GM12878 (cell line): ENCODE measurements around the gene APOA5. TPM values are rescaled to one million over a fixed set of nuclear protein-coding genes. Genes with fewer than 3 reads are reported as not detected.

Experiments used
- ATAC-seq: fragments of 200-7000 bp; cut with Tn5 transposase; 3 replicates; pipeline ENCODE4 v1.9.1; 2020; ENCODE audit warnings: mild to moderate bottlenecking, moderate library complexity
- BruUV-seq: library from RNA; stranded (reverse); fragments of 400-500 nt; replicated peaks from 2 replicates; lab custom pipeline; 2021; lab: Mats Ljungman, UMichigan
- CTCF ChIA-PET: fragments of 300-600 bp; sonication (Branson Sonifier 250); formaldehyde crosslinking; extraction: SDS; loops from one replicate; lab custom pipeline; 2021; ENCODE audit warnings: inconsistent platforms; lab: Yijun Ruan, JAX
- POLR2A ChIA-PET: fragments of 350-600 bp; formaldehyde crosslinking; extraction: SDS; loops from one replicate; lab custom pipeline; 2021; ENCODE audit warnings: inconsistent platforms; lab: Charles Lee
- RAD21 ChIA-PET: fragments of 300-600 bp; sonication (Branson Sonifier 250); formaldehyde crosslinking; loops from one replicate; lab custom pipeline; 2023; ENCODE audit warnings: antibody characterized with exemption; ENCODE audit not compliant: unreplicated experiment; lab: Charles Lee
- SMC1A ChIA-PET: fragments of 300-600 bp; sonication (Branson Sonifier 250); formaldehyde crosslinking; loops from one replicate; lab custom pipeline; 2023; ENCODE audit not compliant: unreplicated experiment, uncharacterized antibody; lab: Charles Lee
- DNase-seq: peaks from one replicate; pipeline ENCODE4 v3.0.0-alpha.2; 2011; ENCODE audit warnings: low read depth, low spot score
- FAIRE-seq: peaks from 3 replicates; lab custom pipeline; 2011; peaks lifted over from hg19 to GRCh38; lab: Jason Lieb, UNC
- H2AFZ ChIP-seq: 2 replicates; pipeline ENCODE4 v1.6.0; 2011; ENCODE audit warnings: low read depth, low read length, control low read depth; ENCODE audit not compliant: control insufficient read depth
- H3K27ac ChIP-seq: 2 replicates; pipeline ENCODE4 v1.5.1; 2011; ENCODE audit warnings: control low read depth; ENCODE audit not compliant: control insufficient read depth, insufficient read depth
- H3K27me3 ChIP-seq, 2 experiments: replicated peaks in 1 of 2; 2 replicates each; pipeline versions ENCODE4 v1.6.0 to v1.6.1; 2011; ENCODE audit warnings: low read length in 1 of 2; ENCODE audit not compliant: control insufficient read depth in 2 of 2, insufficient read depth in 2 of 2
- H3K36me3 ChIP-seq, 2 experiments: 2 replicates each; pipeline ENCODE4 v1.5.1; 2011; ENCODE audit warnings: low read length in 1 of 2; ENCODE audit not compliant: control insufficient read depth in 2 of 2, insufficient read depth in 2 of 2
- H3K4me1 ChIP-seq: 2 replicates; pipeline ENCODE4 v1.6.1; 2011; ENCODE audit warnings: mild to moderate bottlenecking, low read length, moderate library complexity, mixed read lengths; ENCODE audit not compliant: control insufficient read depth, insufficient read depth
- H3K4me2 ChIP-seq: 2 replicates; pipeline ENCODE4 v1.6.0; 2011; ENCODE audit warnings: control low read depth; ENCODE audit not compliant: control insufficient read depth, insufficient read depth
- H3K4me3 ChIP-seq: fragments of 200-600 bp; sonication (generic); 2 replicates; pipeline ENCODE4 v1.5.1; 2016
- H3K79me2 ChIP-seq: 2 replicates; pipeline ENCODE4 v1.6.0; 2011; ENCODE audit warnings: low read length; ENCODE audit not compliant: control insufficient read depth, insufficient read depth
- H3K9ac ChIP-seq: 2 replicates; pipeline ENCODE4 v1.8.0; 2011; ENCODE audit warnings: low read length, control low read depth, mixed read lengths; ENCODE audit not compliant: control insufficient read depth, insufficient read depth
- H3K9me3 ChIP-seq: replicated peaks from 3 replicates; pipeline ENCODE4 v1.5.1; 2011; ENCODE audit warnings: mild to moderate bottlenecking, low read length; ENCODE audit not compliant: control insufficient read depth, insufficient read depth
- H4K20me1 ChIP-seq: 2 replicates; pipeline ENCODE4 v1.6.0; 2011; ENCODE audit not compliant: control insufficient read depth, insufficient read depth
- BACH1 ChIP-seq: fragments of 450-650 bp; IDR thresholded peaks from 2 replicates; pipeline ENCODE4 v1.6.1; 2017; ENCODE audit warnings: mild to moderate bottlenecking, borderline replicate concordance
- BRCA1 ChIP-seq: IDR thresholded peaks from 2 replicates; pipeline ENCODE4 v1.6.1; 2011; ENCODE audit warnings: low read depth, low read length, improper control_type of control experiment
- CBFB ChIP-seq: IDR thresholded peaks from 2 replicates; pipeline ENCODE4 v1.6.1; 2016; ENCODE audit warnings: antibody characterized with exemption, low read depth
- CEBPB ChIP-seq, 2 experiments: fragments of 150-350 bp in 1 of 2; IDR thresholded peaks; 2 replicates each; pipeline ENCODE4 v1.6.1; 2012 to 2014; ENCODE audit warnings: low read depth in 2 of 2, low read length in 2 of 2, borderline replicate concordance in 1 of 2, inconsistent platforms in 1 of 2
- IRF4 ChIP-seq: IDR thresholded peaks from 2 replicates; pipeline ENCODE4 v1.6.1; 2011; ENCODE audit warnings: low read depth, low read length
- LARP7 ChIP-seq: fragments of 450-650 bp; IDR thresholded peaks from 2 replicates; pipeline ENCODE4 v1.6.1; 2017; ENCODE audit warnings: mild to moderate bottlenecking
- MEF2A ChIP-seq: IDR thresholded peaks from 2 replicates; pipeline ENCODE4 v1.6.1; 2011; ENCODE audit warnings: low read depth, mild to moderate bottlenecking, low read length, moderate library complexity; ENCODE audit not compliant: insufficient read depth
- MYB ChIP-seq: fragments of 150-350 bp; IDR thresholded peaks from 2 replicates; pipeline ENCODE4 v1.6.1; 2014; ENCODE audit warnings: mild to moderate bottlenecking, low read depth, low read length, borderline replicate concordance
- NFYA ChIP-seq: IDR thresholded peaks from 2 replicates; pipeline ENCODE4 v1.6.1; 2011; ENCODE audit warnings: low read depth, mild to moderate bottlenecking, low read length, improper control_type of control experiment, borderline replicate concordance
- PAX5 ChIP-seq: IDR thresholded peaks from 2 replicates; pipeline ENCODE4 v1.6.1; 2011; ENCODE audit warnings: low read depth, low read length, borderline replicate concordance
- PKNOX1 ChIP-seq: fragments of 450-650 bp; IDR thresholded peaks from 2 replicates; pipeline ENCODE4 v1.6.1; 2016; ENCODE audit warnings: mild to moderate bottlenecking
- POU2F2 ChIP-seq: IDR thresholded peaks from 3 replicates; pipeline ENCODE4 v1.6.1; 2011; ENCODE audit warnings: low read depth, mild to moderate bottlenecking, low read length, borderline replicate concordance
- RELA ChIP-seq: fragments of 450-650 bp; IDR thresholded peaks from 2 replicates; pipeline ENCODE4 v1.8.0; 2014; ENCODE audit warnings: borderline replicate concordance; ENCODE audit not compliant: partially characterized antibody
- SREBF2 ChIP-seq: IDR thresholded peaks from 2 replicates; pipeline ENCODE4 v1.6.1; 2012; ENCODE audit warnings: mild to moderate bottlenecking, low read length
- SRF ChIP-seq, 2 experiments: IDR thresholded peaks; 2 replicates each; pipeline ENCODE4 v1.6.1; 2011; ENCODE audit warnings: low read depth in 2 of 2, low read length in 2 of 2, mild to moderate bottlenecking in 1 of 2, moderate library complexity in 1 of 2
- TCF3 ChIP-seq: IDR thresholded peaks from 2 replicates; pipeline ENCODE4 v1.6.1; 2012; ENCODE audit warnings: low read depth, mild to moderate bottlenecking, low read length, borderline replicate concordance; ENCODE audit not compliant: insufficient read depth
- WRNIP1 ChIP-seq: IDR thresholded peaks from 2 replicates; pipeline ENCODE4 v1.6.1; 2011; ENCODE audit warnings: low read depth, low read length, improper control_type of control experiment, borderline replicate concordance
- ZNF274 ChIP-seq: IDR thresholded peaks from one replicate; pipeline ENCODE4 v1.8.0; 2011; ENCODE audit not compliant: insufficient read length, insufficient read depth
- ZNF687 ChIP-seq: fragments of 450-650 bp; IDR thresholded peaks from 2 replicates; pipeline ENCODE4 v1.6.1; 2017; ENCODE audit warnings: mild to moderate bottlenecking, moderate library complexity
- ZZZ3 ChIP-seq: IDR thresholded peaks from 2 replicates; pipeline ENCODE4 v1.6.1; 2011; ENCODE audit warnings: low read depth; ENCODE audit not compliant: control insufficient read depth, insufficient read length
- WGBS: methylation state at CpG from one replicate; pipeline ENCODE4 v1.1.6; 2016; ENCODE audit warnings: low lambda C conversion rate; ENCODE audit not compliant: insufficient replicate concordance, insufficient coverage; ENCODE audit errors: missing lambda C conversion rate; 5-methylcytosine and 5-hydroxymethylcytosine counted together
- in situ Hi-C: fragments of 300-500 bp; cut with MboI; formaldehyde crosslinking; loops from 9 replicates; pipeline ENCODE4 v1.14.3; 2018; ENCODE audit warnings: mixed read lengths
- intact Hi-C: fragments of 100-400 bp; cut with micrococcal nuclease; formaldehyde crosslinking; loops from one replicate; pipeline ENCODE4 v1.14.2; 2022; ENCODE audit not compliant: unreplicated experiment
- polyA plus RNA-seq, 11 experiments: library from polyadenylated mRNA; depleted of rRNA in 4 of 11; unstranded in 6 of 11; stranded (reverse) in 5 of 11; fragments of >200 nt; fragmentation: Nextera tagmentation in 4 of 11; fragmentation: Illumina TruSeq in 1 of 11; extraction: Ambion mirVana in 4 of 11; extraction: Trizol in 1 of 11; gene quantifications; 1 replicate in 1 of 11; 2 replicates in 10 of 11; pipeline versions ENCODE4 v1.2.1 to v1.2.3, GENCODE V29; 2011 to 2016; ENCODE audit warnings: inconsistent platforms in 2 of 11, missing spikeins in 2 of 11, low read depth in 1 of 11
- total RNA-seq, 4 experiments: library from RNA; depleted of rRNA in 3 of 4; stranded (reverse); fragments of >200 nt in 3 of 4; fragmentation: Illumina TruSeq in 1 of 4; extraction: Trizol in 1 of 4; gene quantifications; 2 replicates each; pipeline versions ENCODE4 v1.2.1 to v1.2.3, GENCODE V29; 2013 to 2021

The APOA5 gene
- total and polyA plus RNA-seq, 10 of the 15 experiments (the other 5 are each of a cell fraction or from before 2014, with no cell fraction given) = 0.15 TPM; not detected in 9

GRCh38 chr11:116750070-116750718 lies 41.5 kb downstream of the APOA5 start (continued):
- no peak for TF ChIP-seq CBFB
- TF ChIP-seq BRCA1 = no peak
- TF ChIP-seq TCF3 = no peak
- TF ChIP-seq PAX5 = no peak
- TF ChIP-seq IRF4 = no peak
- TF ChIP-seq SREBF2 = no peak
- no peak for TF ChIP-seq PKNOX1
- no peak for TF ChIP-seq RELA
- TF ChIP-seq ZZZ3 = no peak
- TF ChIP-seq BACH1 = no peak

GRCh38 chr11:116742104-116742503 lies 49.6 kb downstream of the APOA5 start:
- ChIA-PET CTCF (interaction anchor here (1.0 to 3.4 kb wide), 6 partner anchors 9 to 94 kb away, joined by 3 to 58 read pairs (median 10); partner anchors contain the start of gene APOA1), SMC1A (no interaction called here), RAD21 (interaction anchor here (1.6 kb wide), 1 partner anchor 9 kb away, joined by 13 read pairs; no protein-coding TSS in a partner anchor), POLR2A (no interaction called here)
- Histone ChIP-seq H3K79me2 (no peaks in the 10 kb centered on the region), H3K27ac (no peak overlapping the region), H3K9me3 (no peaks in the 10 kb centered on the region), H3K4me1 (no peaks in the 10 kb centered on the region), H3K9ac (no peak overlapping the region), H3K4me3 (no peak overlapping the region), H3K36me3 (peaks cover 2% of the 10 kb centered on the region in 2 experiments; a peak in 3 of 4 replicates), H3K4me2 (no peak overlapping the region), H3K27me3 (no peaks in the 10 kb centered on the region), H4K20me1 (no peaks in the 10 kb centered on the region), H2AFZ (no peak overlapping the region)
- in situ Hi-C loops (no loop called here), intact Hi-C loops (no loop called here)
- FAIRE-seq (no peak), ATAC-seq (no peak), DNase-seq (no peak)
- no TSS peak for BruUV-seq
- WGBS = 94% methylated on average over 6 of the region's 6 CpGs
- TF ChIP-seq PAX5 = no peak
- TF ChIP-seq CEBPB (IDR thresholded peaks at IDR 0.05; ENCODE audit: borderline replicate concordance in 1 of 2, low read depth in 2 of 2, low read length in 2 of 2) = no peak
- no peak for TF ChIP-seq POU2F2
- TF ChIP-seq MEF2A = no peak
- no peak for TF ChIP-seq MYB
- TF ChIP-seq ZNF274 = no peak
- no peak for TF ChIP-seq WRNIP1
- TF ChIP-seq SRF (IDR thresholded peaks at IDR 0.05; ENCODE audit: low read depth in 2 of 2, low read length in 2 of 2) = no peak
- TF ChIP-seq NFYA = no peak
- TF ChIP-seq ZNF687 = no peak
- TF ChIP-seq LARP7 = no peak
